K562 (cell line): Measurements from ENCODE around the gene PAN3. TPM values are rescaled to one million over a fixed set of nuclear protein-coding genes. Genes with fewer than 3 reads are reported as not detected.

ENCODE experiments used
- OTX1 ChIP-seq: fragments of 450-650 bp; formaldehyde crosslinking; IDR thresholded peaks from 2 replicates; pipeline ENCODE4 v1.4.0; 2022; ENCODE audit warnings: mild to moderate bottlenecking
- TRIM28 ChIP-seq: fragments of 450-650 bp; IDR thresholded peaks from 2 replicates; pipeline ENCODE4 v1.6.1; 2017
- ZNF134 ChIP-seq: fragments of 250-450 bp; sonication (Bioruptor Pico); conservative IDR thresholded peaks from 2 replicates; pipeline ENCODE4 v1.4.0; 2020
- polyA plus RNA-seq, 8 experiments: library from polyadenylated mRNA; depleted of rRNA in 4 of 8; stranded (reverse) in 5 of 8; unstranded in 3 of 8; fragments of >200 nt; fragmentation: Nextera tagmentation in 2 of 8; fragmentation: Illumina TruSeq in 1 of 8; extraction: Ambion mirVana in 2 of 8; extraction: Trizol in 1 of 8; gene quantifications; 2 replicates each; pipeline versions ENCODE4 v1.2.1 to v1.2.3, GENCODE V29; 2011 to 2014; ENCODE audit warnings: inconsistent platforms in 1 of 8, missing spikeins in 1 of 8
- total RNA-seq, 7 experiments: library from RNA; depleted of rRNA in 6 of 7; stranded (reverse); fragments of >200 nt in 6 of 7; fragmentation: Illumina TruSeq in 2 of 7; extraction: Trizol in 2 of 7; gene quantifications; 2 replicates each; pipeline versions ENCODE4 v1.2.1 to v1.2.3, GENCODE V29; 2011 to 2021; ENCODE audit warnings: low replicate concordance in 1 of 7
- TF ChIP-seq, protein P1 (sequence below): IDR thresholded peaks from 2 replicates; pipeline ENCODE4 v1.6.1; 2011; ENCODE audit warnings: borderline replicate concordance, low read depth, mild to moderate bottlenecking, moderate library complexity, low read length; ENCODE audit not compliant: insufficient read depth, poor library complexity, severe bottlenecking
- TF ChIP-seq, protein P2 (sequence below): sonication (generic); formaldehyde crosslinking; IDR thresholded peaks from 2 replicates; pipeline ENCODE4 v1.8.1; 2023; ENCODE audit warnings: mild to moderate bottlenecking, missing genetic modification reagents
- TF ChIP-seq, protein P3 (sequence below), 2 experiments: fragments of 250-450 bp in 1 of 2; fragments of 450-650 bp in 1 of 2; sonication (Bioruptor Pico) in 1 of 2; IDR thresholded peaks; 2 replicates each; pipeline versions ENCODE4 v1.6.1 to v1.8.0; 2016 to 2021; ENCODE audit warnings: mild to moderate bottlenecking in 2 of 2, moderate library complexity in 2 of 2, missing compliant biosample characterization in 1 of 2, missing genetic modification characterization in 1 of 2
- TF ChIP-seq, protein P4 (sequence below): sonication (generic); formaldehyde crosslinking; IDR thresholded peaks from 2 replicates; pipeline ENCODE4 v1.8.1; 2023; ENCODE audit warnings: mild to moderate bottlenecking, missing genetic modification reagents
- TF ChIP-seq, protein P5 (sequence below): sonication (generic); formaldehyde crosslinking; IDR thresholded peaks from 2 replicates; pipeline ENCODE4 v1.8.1; 2022; ENCODE audit warnings: missing genetic modification reagents
- TF ChIP-seq, protein P6 (sequence below): sonication (generic); formaldehyde crosslinking; IDR thresholded peaks from 2 replicates; pipeline ENCODE4 v1.8.0; 2022; ENCODE audit warnings: missing genetic modification reagents, mild to moderate bottlenecking, borderline replicate concordance

Gene PAN3
- total and polyA plus RNA-seq, 9 of the 15 experiments (the other 6 are each of a cell fraction or from before 2014, with no cell fraction given), result 7.2 to 19.9 (median 11.6) TPM

DNA sequence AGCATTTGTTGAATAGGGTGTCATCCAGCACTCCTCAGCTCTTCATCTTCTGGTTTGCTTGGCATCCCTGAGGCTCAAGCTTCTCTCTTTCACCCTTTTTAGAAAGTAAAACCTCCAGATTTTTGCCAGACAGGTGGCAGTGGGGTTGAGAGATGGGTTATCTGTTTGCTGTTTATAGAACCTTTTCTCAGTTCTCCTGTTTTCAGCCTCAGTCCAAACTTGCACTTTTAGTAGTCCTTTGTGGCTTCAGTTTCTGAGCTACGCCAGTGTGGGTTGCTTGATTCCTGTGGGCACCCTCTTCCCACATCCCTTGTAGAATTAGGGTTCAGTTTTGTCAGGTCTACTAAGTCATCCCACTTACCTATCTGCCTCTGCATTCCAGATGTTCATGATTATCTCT is 147.9 kb downstream of the PAN3 start (continued):
- TF ChIP-seq, protein P1, sequence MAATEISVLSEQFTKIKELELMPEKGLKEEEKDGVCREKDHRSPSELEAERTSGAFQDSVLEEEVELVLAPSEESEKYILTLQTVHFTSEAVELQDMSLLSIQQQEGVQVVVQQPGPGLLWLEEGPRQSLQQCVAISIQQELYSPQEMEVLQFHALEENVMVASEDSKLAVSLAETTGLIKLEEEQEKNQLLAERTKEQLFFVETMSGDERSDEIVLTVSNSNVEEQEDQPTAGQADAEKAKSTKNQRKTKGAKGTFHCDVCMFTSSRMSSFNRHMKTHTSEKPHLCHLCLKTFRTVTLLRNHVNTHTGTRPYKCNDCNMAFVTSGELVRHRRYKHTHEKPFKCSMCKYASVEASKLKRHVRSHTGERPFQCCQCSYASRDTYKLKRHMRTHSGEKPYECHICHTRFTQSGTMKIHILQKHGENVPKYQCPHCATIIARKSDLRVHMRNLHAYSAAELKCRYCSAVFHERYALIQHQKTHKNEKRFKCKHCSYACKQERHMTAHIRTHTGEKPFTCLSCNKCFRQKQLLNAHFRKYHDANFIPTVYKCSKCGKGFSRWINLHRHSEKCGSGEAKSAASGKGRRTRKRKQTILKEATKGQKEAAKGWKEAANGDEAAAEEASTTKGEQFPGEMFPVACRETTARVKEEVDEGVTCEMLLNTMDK, result no peak
- no peak for TF ChIP-seq TRIM28
- TF ChIP-seq, protein P2, sequence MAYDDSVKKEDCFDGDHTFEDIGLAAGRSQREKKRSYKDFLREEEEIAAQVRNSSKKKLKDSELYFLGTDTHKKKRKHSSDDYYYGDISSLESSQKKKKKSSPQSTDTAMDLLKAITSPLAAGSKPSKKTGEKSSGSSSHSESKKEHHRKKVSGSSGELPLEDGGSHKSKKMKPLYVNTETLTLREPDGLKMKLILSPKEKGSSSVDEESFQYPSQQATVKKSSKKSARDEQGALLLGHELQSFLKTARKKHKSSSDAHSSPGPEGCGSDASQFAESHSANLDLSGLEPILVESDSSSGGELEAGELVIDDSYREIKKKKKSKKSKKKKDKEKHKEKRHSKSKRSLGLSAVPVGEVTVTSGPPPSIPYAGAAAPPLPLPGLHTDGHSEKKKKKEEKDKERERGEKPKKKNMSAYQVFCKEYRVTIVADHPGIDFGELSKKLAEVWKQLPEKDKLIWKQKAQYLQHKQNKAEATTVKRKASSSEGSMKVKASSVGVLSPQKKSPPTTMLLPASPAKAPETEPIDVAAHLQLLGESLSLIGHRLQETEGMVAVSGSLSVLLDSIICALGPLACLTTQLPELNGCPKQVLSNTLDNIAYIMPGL (CRISPR knock-in tag), result no peak
- TF ChIP-seq, protein P3, sequence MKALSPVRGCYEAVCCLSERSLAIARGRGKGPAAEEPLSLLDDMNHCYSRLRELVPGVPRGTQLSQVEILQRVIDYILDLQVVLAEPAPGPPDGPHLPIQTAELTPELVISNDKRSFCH (CRISPR knock-in tag; IDR thresholded peaks at IDR 0.05), result no peak
- TF ChIP-seq, protein P3 (tag; IDR thresholded peaks at IDR 0.05), result no peak
- no peak for TF ChIP-seq OTX1 (CRISPR knock-in tag)
- TF ChIP-seq, protein P4, sequence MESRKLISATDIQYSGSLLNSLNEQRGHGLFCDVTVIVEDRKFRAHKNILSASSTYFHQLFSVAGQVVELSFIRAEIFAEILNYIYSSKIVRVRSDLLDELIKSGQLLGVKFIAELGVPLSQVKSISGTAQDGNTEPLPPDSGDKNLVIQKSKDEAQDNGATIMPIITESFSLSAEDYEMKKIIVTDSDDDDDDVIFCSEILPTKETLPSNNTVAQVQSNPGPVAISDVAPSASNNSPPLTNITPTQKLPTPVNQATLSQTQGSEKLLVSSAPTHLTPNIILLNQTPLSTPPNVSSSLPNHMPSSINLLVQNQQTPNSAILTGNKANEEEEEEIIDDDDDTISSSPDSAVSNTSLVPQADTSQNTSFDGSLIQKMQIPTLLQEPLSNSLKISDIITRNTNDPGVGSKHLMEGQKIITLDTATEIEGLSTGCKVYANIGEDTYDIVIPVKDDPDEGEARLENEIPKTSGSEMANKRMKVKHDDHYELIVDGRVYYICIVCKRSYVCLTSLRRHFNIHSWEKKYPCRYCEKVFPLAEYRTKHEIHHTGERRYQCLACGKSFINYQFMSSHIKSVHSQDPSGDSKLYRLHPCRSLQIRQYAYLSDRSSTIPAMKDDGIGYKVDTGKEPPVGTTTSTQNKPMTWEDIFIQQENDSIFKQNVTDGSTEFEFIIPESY (CRISPR knock-in tag), result no peak
- TF ChIP-seq, protein P5, sequence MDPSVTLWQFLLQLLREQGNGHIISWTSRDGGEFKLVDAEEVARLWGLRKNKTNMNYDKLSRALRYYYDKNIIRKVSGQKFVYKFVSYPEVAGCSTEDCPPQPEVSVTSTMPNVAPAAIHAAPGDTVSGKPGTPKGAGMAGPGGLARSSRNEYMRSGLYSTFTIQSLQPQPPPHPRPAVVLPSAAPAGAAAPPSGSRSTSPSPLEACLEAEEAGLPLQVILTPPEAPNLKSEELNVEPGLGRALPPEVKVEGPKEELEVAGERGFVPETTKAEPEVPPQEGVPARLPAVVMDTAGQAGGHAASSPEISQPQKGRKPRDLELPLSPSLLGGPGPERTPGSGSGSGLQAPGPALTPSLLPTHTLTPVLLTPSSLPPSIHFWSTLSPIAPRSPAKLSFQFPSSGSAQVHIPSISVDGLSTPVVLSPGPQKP, result no peak
- TF ChIP-seq, protein P6, sequence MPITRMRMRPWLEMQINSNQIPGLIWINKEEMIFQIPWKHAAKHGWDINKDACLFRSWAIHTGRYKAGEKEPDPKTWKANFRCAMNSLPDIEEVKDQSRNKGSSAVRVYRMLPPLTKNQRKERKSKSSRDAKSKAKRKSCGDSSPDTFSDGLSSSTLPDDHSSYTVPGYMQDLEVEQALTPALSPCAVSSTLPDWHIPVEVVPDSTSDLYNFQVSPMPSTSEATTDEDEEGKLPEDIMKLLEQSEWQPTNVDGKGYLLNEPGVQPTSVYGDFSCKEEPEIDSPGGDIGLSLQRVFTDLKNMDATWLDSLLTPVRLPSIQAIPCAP (CRISPR knock-in tag), result no peak
- no peak for TF ChIP-seq ZNF134
- TF ChIP-seq, all 486 proteins: peak for 0
